Measurements from ENCODE around the gene FUCA2.

The FUCA2 gene, protein sequence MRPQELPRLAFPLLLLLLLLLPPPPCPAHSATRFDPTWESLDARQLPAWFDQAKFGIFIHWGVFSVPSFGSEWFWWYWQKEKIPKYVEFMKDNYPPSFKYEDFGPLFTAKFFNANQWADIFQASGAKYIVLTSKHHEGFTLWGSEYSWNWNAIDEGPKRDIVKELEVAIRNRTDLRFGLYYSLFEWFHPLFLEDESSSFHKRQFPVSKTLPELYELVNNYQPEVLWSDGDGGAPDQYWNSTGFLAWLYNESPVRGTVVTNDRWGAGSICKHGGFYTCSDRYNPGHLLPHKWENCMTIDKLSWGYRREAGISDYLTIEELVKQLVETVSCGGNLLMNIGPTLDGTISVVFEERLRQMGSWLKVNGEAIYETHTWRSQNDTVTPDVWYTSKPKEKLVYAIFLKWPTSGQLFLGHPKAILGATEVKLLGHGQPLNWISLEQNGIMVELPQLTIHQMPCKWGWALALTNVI

DNA sequence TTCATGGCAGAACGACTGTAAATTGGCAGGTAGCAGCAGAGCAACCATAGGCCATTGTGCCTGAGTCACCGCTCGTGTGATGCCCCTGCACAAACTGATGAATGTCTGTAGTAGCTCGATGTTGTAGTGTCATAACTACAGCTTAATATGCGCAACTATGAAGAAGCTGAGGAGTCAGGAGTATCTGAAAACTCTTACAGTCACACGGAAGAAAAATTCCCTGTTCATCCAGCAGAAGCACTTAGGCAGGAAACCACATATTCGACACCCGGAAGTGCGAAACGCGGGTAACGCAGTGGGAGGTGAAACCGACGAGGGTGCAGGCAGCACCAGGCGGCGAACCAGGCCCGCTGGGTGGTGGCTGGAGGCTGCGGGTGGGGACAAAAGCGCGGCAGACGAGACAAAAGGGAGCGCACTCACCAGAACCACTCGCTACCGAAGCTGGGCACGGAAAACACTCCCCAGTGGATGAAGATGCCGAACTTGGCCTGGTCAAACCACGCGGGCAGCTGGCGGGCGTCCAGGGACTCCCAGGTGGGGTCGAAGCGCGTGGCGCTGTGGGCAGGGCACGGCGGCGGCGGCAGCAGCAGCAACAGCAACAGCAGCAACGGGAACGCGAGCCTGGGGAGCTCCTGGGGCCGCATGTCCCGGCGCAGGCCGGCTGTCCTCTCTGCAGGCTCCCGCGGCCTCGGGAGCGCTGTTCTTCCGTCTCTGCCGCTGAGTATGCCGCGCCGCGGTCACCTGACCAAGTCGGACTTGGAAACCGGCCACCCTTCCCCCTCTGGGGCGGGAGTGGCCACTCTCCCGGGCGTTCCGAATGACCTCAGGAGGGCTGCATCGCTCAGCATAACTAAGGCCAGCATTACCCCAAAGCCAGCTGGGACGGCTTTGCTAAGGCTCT, at the start of gene FUCA2:
TSS of gene FUCA2 (minus strand) at position 730 of the 901 bp plus-strand sequence. CDS start at position 644, 86 bp downstream.
- Histone ChIP-seq H3K9me3 (ENCODE audit: insufficient read depth, low read depth, low read length) (no peaks in the 10 kb centered on the region), H3K27ac (ENCODE audit: low read length) (peak within 1 kb of the TSS; percentile 72), H3K27me3 (ENCODE audit: insufficient read depth, low read length) (peaks cover 24% of the 10 kb centered on the region), H3K4me1 (ENCODE audit: insufficient read depth, low read length) (peaks cover 5% of the 10 kb centered on the region; the same call in 1 of the 2 replicates), H3K4me3 (ENCODE audit: low read length) (peak within 1 kb of the TSS; percentile 81), H3K36me3 (ENCODE audit: insufficient read depth, low read depth, low read length) (peaks cover 12% of the 10 kb centered on the region), H3K9ac (ENCODE audit: low read depth, low read length) (peak within 1 kb of the TSS; percentile 92)

DNA sequence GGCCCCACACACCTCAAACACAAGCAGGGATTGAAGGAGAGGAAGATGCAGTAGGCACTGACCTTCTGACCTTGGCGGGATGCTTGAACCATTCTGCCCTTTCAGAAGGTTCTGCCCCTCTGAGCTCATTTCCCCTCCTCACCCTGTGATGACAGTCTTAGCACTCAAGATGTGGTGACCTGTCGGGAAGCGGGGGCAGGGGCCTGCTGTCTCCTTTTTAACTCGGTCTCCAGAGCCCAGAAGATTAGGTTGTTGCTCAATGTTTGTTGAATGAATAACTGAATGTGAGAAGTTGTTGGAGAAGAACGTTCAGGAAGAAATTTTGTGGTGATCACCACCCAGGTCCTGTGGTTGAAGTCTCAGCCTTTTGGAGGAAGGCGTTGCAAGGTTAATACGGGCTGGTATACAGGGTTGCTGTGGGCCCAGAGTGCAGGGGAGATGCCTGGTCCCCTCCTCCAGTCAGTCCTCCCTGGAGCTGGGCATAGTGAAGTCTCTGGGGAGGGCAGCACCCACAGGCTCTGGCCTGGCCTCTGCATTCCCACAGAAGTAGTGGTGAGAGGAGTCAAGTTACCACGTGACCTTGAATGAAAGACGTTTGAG, 49.7 kb upstream of the FUCA2 start:
- H3K9me3 ChIP-seq (ENCODE audit: insufficient read depth, low read depth, low read length), result peaks cover 5% of the 10 kb centered on the region; the same call in 1 of the 2 replicates
- no peaks in the 10 kb centered on the region; the same call in 1 of the 2 replicates for H3K27me3 ChIP-seq (ENCODE audit: insufficient read depth, low read length)
- no peaks in the 10 kb centered on the region for H3K36me3 ChIP-seq (ENCODE audit: insufficient read depth, low read depth, low read length)
- no peak overlapping the region for H3K4me3 ChIP-seq (ENCODE audit: low read length)
- no peaks in the 10 kb centered on the region for H3K4me1 ChIP-seq (ENCODE audit: insufficient read depth, low read length)
- no peak overlapping the region for H3K27ac ChIP-seq (ENCODE audit: low read length)
- H3K9ac ChIP-seq (ENCODE audit: low read depth, low read length), result no peak overlapping the region

DNA sequence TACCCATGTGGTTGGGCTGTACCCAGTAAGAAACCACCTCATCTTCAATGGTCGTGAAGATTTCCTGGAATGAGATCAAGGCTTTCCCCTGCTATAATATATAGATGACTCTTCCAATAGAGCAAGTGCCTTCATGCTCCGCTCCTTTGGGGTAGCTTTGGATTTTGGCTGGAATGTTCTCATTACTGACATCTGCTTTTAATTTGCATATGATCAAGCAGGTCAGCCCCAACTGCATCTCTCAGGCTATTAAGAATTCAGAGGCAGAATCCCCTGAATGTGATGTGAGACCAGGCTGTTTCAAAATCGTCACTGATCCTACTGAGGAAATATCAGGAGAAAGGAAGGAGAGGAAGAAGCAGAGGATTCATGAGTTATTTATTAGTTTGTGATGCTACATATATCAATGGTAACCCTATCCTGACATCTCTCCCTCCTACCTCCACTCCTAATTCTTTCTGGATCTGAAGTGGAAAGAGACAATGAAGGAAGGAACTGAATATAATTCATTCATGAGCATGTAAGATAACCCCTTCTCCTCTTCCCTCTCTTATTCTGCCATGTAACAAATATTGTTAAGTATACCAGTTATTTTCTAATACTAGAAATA, 47.6 kb upstream of the FUCA2 start:
- H3K4me1 ChIP-seq (ENCODE audit: insufficient read depth, low read length), result no peaks in the 10 kb centered on the region
- H3K4me3 ChIP-seq (ENCODE audit: low read length), result no peak overlapping the region
- no peaks in the 10 kb centered on the region for H3K9me3 ChIP-seq (ENCODE audit: insufficient read depth, low read depth, low read length)
- H3K27ac ChIP-seq (ENCODE audit: low read length), result no peak overlapping the region
- no peaks in the 10 kb centered on the region for H3K36me3 ChIP-seq (ENCODE audit: insufficient read depth, low read depth, low read length)
- H3K9ac ChIP-seq (ENCODE audit: low read depth, low read length), result no peak overlapping the region
- H3K27me3 ChIP-seq (ENCODE audit: insufficient read depth, low read length), result no peaks in the 10 kb centered on the region; the same call in 1 of the 2 replicates

DNA sequence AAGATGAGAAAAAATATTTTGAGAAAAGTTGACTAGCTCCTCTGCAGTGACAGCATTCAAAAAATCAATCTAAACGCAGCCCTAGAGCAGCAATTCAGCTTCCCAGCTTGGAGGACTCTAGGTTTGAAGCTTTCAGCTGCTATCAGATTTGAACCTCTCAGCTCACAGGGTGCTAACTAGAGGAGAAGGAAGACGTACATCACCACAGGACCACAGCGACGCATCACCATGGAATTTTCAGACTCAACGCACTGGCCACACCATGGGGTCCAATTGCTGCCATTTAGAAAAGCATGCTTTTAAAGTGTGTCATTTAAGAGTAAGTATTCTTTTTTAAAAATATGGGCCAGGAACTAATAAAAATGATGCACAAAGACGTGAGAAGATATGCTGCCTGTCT, 45.0 kb upstream of the FUCA2 start:
- Histone ChIP-seq H3K9me3 (ENCODE audit: insufficient read depth, low read depth, low read length) (no peaks in the 10 kb centered on the region), H3K4me3 (ENCODE audit: low read length) (no peak overlapping the region), H3K27ac (ENCODE audit: low read length) (no peak overlapping the region), H3K4me1 (ENCODE audit: insufficient read depth, low read length) (no peaks in the 10 kb centered on the region), H3K36me3 (ENCODE audit: insufficient read depth, low read depth, low read length) (no peaks in the 10 kb centered on the region), H3K27me3 (ENCODE audit: insufficient read depth, low read length) (no peaks in the 10 kb centered on the region; the same call in 1 of the 2 replicates), H3K9ac (ENCODE audit: low read depth, low read length) (no peak overlapping the region)

DNA sequence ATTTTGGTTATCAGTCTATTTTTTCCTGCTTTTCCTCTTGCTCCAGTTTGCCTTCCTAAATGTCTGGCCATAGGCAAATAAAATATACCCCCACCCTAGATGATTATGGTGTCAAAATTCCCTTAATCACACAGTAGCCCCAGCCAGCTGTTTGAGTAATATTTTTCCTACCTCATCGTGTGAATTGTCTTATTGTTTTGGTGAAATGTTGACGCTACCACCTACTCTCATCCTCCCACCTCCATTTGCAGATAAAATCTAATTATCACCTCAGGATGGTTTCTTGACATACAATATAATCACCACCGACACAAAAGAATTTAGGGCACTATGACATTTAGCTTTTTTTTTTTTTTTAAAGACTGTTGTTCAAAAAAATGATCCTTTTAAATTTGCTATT, 44.1 kb upstream of the FUCA2 start:
- H3K27me3 ChIP-seq (ENCODE audit: insufficient read depth, low read length), result no peaks in the 10 kb centered on the region; the same call in 1 of the 2 replicates
- no peaks in the 10 kb centered on the region for H3K4me1 ChIP-seq (ENCODE audit: insufficient read depth, low read length)
- no peaks in the 10 kb centered on the region for H3K9me3 ChIP-seq (ENCODE audit: insufficient read depth, low read depth, low read length)
- H3K27ac ChIP-seq (ENCODE audit: low read length), result no peak overlapping the region
- H3K9ac ChIP-seq (ENCODE audit: low read depth, low read length), result no peak overlapping the region
- H3K4me3 ChIP-seq (ENCODE audit: low read length), result no peak overlapping the region
- no peaks in the 10 kb centered on the region for H3K36me3 ChIP-seq (ENCODE audit: insufficient read depth, low read depth, low read length)

DNA sequence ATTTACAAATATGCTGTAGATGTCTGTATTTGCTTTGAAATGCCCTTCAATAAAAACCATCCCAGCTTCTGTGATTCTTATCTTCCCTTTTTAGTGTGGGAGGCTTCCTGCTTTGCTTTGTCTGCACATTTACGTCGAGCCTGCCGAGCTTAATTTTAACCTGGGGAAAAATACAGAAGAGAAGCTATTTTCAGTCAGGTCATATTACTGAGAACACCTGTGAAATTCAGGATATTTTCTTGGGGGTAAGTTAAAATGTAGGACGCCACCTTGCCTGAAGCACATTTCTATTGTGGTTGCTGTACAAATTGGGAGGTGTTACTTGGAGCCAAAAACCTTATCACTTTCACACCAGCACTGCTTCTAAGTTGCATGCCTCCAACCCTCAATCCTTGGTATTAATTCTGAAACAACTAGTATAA, 43.6 kb upstream of the FUCA2 start:
- H3K9me3 ChIP-seq (ENCODE audit: insufficient read depth, low read depth, low read length), result no peaks in the 10 kb centered on the region
- no peaks in the 10 kb centered on the region for H3K4me1 ChIP-seq (ENCODE audit: insufficient read depth, low read length)
- no peak overlapping the region for H3K27ac ChIP-seq (ENCODE audit: low read length)
- no peak overlapping the region for H3K9ac ChIP-seq (ENCODE audit: low read depth, low read length)
- H3K36me3 ChIP-seq (ENCODE audit: insufficient read depth, low read depth, low read length), result no peaks in the 10 kb centered on the region
- no peaks in the 10 kb centered on the region; the same call in 1 of the 2 replicates for H3K27me3 ChIP-seq (ENCODE audit: insufficient read depth, low read length)
- no peak overlapping the region for H3K4me3 ChIP-seq (ENCODE audit: low read length)

DNA sequence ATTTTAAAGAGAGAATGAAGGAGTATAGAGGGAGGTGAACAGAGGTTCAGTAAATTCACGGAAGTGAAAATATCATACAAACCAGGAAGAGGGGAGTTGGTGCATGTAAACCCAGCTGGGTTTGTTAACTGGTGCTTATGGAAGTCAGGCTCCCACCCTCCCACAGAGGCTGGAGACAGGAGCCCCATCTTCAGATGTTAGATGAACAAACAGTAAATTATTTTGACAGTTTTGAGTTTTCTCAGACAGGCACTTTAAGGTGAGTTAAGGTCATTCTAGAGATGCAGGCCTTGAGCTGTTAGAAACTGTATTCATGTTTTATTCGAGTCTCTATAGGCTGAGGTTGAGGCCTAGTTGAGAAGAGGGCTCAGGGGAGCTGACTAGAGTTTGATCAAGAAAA, 41.8 kb upstream of the FUCA2 start:
- Histone ChIP-seq H3K9ac (ENCODE audit: low read depth, low read length) (no peak overlapping the region), H3K4me3 (ENCODE audit: low read length) (no peak overlapping the region), H3K9me3 (ENCODE audit: insufficient read depth, low read depth, low read length) (no peaks in the 10 kb centered on the region), H3K4me1 (ENCODE audit: insufficient read depth, low read length) (no peaks in the 10 kb centered on the region), H3K36me3 (ENCODE audit: insufficient read depth, low read depth, low read length) (no peaks in the 10 kb centered on the region), H3K27ac (ENCODE audit: low read length) (no peak overlapping the region), H3K27me3 (ENCODE audit: insufficient read depth, low read length) (no peaks in the 10 kb centered on the region; the same call in 1 of the 2 replicates)

DNA sequence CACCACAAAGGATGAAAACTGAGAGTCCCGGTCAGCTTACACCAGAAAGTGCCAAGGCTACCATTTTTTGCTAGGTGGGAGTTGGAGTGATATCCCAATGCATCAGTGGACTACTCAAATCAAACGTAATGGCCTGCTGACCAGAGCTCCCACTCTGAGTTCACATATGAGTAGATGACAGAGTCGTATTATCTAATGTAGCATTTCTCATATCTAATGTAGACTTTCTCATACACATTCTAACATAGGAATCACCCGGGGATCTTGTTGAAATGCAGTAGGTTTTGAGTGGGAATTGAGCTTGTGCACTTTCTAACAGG, 38.4 kb upstream of the FUCA2 start:
- no peaks in the 10 kb centered on the region for H3K4me1 ChIP-seq (ENCODE audit: insufficient read depth, low read length)
- no peaks in the 10 kb centered on the region for H3K27me3 ChIP-seq (ENCODE audit: insufficient read depth, low read length)
- H3K36me3 ChIP-seq (ENCODE audit: insufficient read depth, low read depth, low read length), result no peaks in the 10 kb centered on the region
- H3K27ac ChIP-seq (ENCODE audit: low read length), result no peak overlapping the region
- no peaks in the 10 kb centered on the region for H3K9me3 ChIP-seq (ENCODE audit: insufficient read depth, low read depth, low read length)
- no peak overlapping the region for H3K9ac ChIP-seq (ENCODE audit: low read depth, low read length)
- H3K4me3 ChIP-seq (ENCODE audit: low read length), result no peak overlapping the region

DNA sequence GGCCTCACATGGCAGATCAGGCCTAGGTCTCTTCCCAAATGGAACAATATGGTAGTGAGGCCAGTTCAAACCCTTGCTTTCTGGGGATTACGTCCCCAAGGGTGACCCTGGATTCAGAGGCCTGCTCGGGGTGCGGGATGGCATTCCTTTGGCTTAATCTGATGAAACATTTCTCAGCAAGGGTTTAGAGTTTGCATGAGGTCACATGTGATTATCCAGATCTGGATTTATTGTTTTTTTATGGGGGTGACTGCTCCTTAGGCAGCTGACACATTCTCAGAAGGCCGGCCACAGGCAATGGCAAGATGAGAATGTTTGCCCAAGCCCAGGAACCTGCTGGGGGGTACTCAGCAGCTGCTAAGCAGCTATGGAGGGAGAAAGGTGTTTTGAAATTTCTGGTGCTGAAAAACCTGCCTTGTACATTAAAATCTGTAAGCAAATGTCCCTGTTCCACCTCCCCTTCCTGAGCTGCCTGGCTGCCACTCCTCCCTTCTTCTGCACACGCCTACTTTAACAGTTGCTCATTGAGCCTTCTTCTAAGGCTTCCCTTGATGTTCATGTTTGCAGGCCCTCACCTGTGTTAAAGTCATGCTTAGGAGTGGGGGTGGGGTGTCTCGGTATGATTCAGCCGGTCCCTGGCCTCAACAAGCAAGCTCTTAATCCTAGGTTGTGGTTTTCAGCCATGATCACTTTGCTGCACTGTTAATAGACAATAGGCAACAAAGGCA, 37.9 kb upstream of the FUCA2 start:
- Histone ChIP-seq H3K4me3 (ENCODE audit: low read length) (no peak overlapping the region), H3K9ac (ENCODE audit: low read depth, low read length) (no peak overlapping the region), H3K36me3 (ENCODE audit: insufficient read depth, low read depth, low read length) (no peaks in the 10 kb centered on the region), H3K27me3 (ENCODE audit: insufficient read depth, low read length) (no peaks in the 10 kb centered on the region), H3K9me3 (ENCODE audit: insufficient read depth, low read depth, low read length) (no peaks in the 10 kb centered on the region), H3K4me1 (ENCODE audit: insufficient read depth, low read length) (no peaks in the 10 kb centered on the region), H3K27ac (ENCODE audit: low read length) (no peak overlapping the region)

DNA sequence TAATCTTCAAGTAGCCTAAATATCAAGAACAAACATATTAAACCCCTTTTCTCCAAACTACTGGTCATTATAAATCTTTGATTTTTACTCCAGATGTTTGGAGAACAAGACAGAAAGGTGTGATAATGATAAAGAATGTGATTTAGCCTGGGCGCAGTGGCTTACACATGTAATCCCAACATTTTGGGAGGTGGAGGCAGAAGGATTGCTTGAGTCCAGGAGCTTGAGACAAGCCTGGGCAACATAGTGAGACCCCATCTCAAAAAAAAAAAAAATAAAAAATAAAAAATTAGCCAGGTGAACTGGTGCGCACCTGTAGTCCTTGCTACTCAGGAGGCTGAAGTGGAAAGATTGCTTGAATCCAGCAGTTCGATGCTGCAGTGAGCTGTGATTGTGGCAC, 35.1 kb upstream of the FUCA2 start:
- H3K27ac ChIP-seq (ENCODE audit: low read length), result no peak overlapping the region
- no peak overlapping the region for H3K9ac ChIP-seq (ENCODE audit: low read depth, low read length)
- no peak overlapping the region for H3K4me3 ChIP-seq (ENCODE audit: low read length)
- no peaks in the 10 kb centered on the region for H3K4me1 ChIP-seq (ENCODE audit: insufficient read depth, low read length)
- no peaks in the 10 kb centered on the region for H3K27me3 ChIP-seq (ENCODE audit: insufficient read depth, low read length)
- H3K36me3 ChIP-seq (ENCODE audit: insufficient read depth, low read depth, low read length), result no peaks in the 10 kb centered on the region
- no peaks in the 10 kb centered on the region for H3K9me3 ChIP-seq (ENCODE audit: insufficient read depth, low read depth, low read length)

All from iPS-20b (cell line).